NCI-H1048 (cell line): Measurements from ENCODE around the gene MAPK8IP3.
"Not testable (repeated sequence)": the region's sequence is repeated elsewhere in the genome, so short reads cannot be mapped to it uniquely, and the experiment has no call there.

Source experiments
- DNase-seq: peaks from one replicate; lab custom pipeline; 2025; lab: John Stamatoyannopoulos, UW

The MAPK8IP3 gene

GRCh38 chr16:1712791-1713261 lies 6.8 kb downstream of the MAPK8IP3 start:
- no peak for DNase-seq

- no peak for DNase-seq
Observed at GRCh38 chr16:1713331-1713730, 7.3 kb downstream of the MAPK8IP3 start.

GRCh38 chr16:1713933-1714332 lies 7.9 kb downstream of the MAPK8IP3 start:
- DNase-seq, result no peak

GRCh38 chr16:1715220-1715619 lies 9.2 kb downstream of the MAPK8IP3 start:
- DNase-seq, result no peak

GRCh38 chr16:1718236-1718635 lies 12.2 kb downstream of the MAPK8IP3 start:
- not testable (repeated sequence) for DNase-seq

DNA sequence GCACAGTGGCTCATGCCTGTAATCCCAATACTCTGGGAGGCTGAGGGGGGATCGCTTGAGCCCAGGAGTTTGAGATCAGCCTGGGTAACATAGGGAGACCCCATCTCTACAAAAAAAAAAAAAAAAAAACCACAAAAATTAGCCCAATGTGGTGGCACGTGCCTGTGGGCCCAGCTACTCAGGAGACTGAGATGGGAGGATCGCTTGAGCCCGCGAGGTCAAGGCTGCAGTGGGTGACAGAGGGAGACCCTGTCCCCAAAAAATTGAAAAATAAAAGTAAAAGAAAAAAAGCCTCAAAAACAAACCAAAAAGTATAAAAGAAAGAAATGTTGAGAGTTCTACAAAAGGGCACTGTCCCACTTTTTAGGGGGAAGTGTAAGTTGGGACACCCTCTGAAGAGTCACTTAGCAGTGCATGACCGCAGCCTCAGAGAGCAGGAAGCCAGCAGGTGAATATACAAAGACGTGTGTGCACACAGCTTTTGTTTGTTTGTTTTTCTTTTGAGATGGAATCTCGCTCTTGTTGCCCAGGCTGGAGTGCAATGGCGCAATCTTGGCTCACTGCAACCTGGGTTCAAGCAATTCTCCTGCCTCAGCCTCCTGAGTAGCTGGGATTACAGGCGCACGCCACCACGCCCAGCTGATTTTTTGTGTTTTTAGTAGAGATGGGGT lies 13.7 kb downstream of the MAPK8IP3 start:
- not testable (repeated sequence) for DNase-seq

GRCh38 chr16:1721372-1721771 lies 15.4 kb downstream of the MAPK8IP3 start:
- no peak for DNase-seq

- no peak for DNase-seq
Observed at GRCh38 chr16:1723450-1724147, 17.6 kb downstream of the MAPK8IP3 start.

DNA sequence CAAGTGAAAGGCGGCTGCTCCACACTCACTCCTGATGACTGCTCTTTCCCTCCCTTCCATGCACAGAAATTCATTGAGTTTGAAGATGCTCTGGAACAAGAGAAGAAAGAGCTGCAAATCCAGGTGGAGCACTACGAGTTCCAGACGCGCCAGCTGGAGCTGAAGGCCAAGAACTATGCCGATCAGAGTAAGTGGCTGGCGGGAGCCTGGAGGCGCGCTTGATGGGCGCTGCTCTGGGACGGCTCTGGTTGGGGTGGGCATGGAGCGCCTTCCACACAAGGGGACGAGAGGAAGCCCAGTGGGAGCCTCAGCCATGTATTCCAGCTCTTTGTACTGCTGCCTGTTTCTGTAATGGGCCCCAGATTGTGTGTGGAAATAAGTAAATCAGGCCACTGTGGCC lies 18.5 kb downstream of the MAPK8IP3 start:
- no peak for DNase-seq

DNA sequence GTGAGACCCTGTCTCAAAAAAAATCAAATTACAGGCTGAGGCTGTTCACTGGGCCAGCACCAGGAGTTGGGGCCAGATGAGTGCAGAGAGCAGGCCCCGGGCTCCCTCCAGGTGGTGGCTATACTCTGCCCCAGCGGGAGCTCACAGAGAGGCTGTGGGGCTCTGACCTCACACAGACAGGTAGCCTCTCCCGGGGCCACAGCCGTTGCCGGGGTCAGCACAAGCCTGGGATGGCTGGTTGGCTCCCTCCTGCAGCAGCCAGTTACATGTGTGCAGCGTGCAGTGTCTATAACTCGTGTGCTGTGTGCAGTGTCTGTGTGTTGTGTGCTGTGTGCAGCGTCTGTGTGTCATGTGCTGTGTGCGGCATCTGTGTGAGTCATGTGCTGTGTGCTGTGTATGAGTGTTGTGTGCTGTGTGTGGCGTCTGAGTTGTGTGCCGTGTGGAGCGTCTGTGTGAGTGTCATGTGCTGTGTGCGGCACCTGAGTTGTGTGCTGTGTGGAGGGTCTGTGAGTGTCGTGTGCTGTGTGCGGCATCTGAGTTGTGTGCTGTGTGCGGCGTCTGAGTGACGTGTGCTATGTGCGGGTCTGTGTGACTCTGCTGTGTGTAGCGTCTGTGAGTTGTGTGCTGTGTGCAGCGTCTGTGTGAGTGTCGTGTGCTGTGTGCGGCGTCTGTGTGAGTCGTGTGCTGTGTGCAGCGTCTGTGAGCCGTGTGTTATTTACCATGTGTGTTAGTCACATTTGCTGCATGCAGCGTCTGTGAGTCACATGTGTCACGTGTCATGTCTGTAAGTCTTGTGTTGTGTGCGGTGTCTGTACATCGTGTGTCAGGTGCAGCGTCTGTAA lies 20.9 kb downstream of the MAPK8IP3 start:
- no peak for DNase-seq

- no peak for DNase-seq
Observed at GRCh38 chr16:1727651-1728624, 21.9 kb downstream of the MAPK8IP3 start.

- DNase-seq, result no peak
Observed at GRCh38 chr16:1729026-1729425, 23.0 kb downstream of the MAPK8IP3 start.

- DNase-seq, result no peak
Observed at GRCh38 chr16:1729445-1729844, 23.4 kb downstream of the MAPK8IP3 start.

- no peak for DNase-seq
Observed at GRCh38 chr16:1731073-1731472, 25.1 kb downstream of the MAPK8IP3 start.

- DNase-seq, result no peak
Observed at GRCh38 chr16:1731603-1732002, 25.6 kb downstream of the MAPK8IP3 start.

GRCh38 chr16:1732071-1732470 lies 26.1 kb downstream of the MAPK8IP3 start:
- DNase-seq, result no peak

DNA sequence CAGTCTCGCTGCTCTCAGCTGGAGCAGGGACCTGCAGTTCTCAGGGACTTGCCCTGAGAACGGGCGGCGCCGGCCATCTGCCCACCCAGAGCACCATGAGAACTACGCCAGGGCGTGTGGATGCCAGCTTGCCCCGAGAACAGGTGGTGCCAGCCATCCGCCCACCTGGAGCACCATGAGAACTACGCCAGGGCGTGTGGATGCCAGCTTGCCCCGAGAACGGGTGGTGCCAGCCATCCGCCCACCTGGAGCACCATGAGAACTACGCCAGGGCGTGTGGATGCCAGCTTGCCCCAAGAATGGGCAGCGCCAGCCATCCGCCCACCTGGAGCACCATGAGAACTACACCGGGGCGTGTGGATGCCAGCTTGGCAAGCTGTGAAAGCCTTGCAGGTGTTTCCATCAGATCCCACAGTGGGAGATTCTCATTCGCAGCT lies 26.6 kb downstream of the MAPK8IP3 start:
- DNase-seq, result not testable (repeated sequence)

- DNase-seq, result no peak
Observed at GRCh38 chr16:1734123-1734522, 28.1 kb downstream of the MAPK8IP3 start.

- DNase-seq, result no peak
Observed at GRCh38 chr16:1734816-1735215, 28.8 kb downstream of the MAPK8IP3 start.

DNA sequence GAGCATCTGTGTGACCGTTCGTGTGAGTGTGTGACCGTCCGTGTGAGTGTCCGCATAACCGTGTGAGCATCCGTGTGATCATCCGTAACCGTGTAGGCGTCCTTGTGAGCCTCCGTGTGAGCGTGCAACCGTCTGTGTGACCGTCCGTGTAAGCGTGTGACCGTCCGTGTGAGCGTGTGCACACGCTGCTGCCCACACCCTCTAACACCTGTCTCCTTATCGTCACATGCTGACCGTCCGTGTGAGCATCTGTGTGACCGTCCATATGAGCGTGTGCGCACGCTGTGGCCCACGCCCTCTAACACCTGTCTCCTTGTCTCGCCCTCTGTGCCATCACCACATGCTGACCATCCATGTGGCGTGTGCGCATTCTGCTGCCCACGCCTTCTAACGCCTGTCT lies 34.2 kb downstream of the MAPK8IP3 start:
- no peak for DNase-seq

GRCh38 chr16:1740781-1741490 lies 34.9 kb downstream of the MAPK8IP3 start:
- no peak for DNase-seq
